ENCODE data around the gene ZFPM1.
A peak's percentile ranks its signal among the peaks of the same experiment; 100 is the strongest.

ZFPM1 gene

GRCh38 chr16:88418869-88419268 lies 34.2 kb upstream of the ZFPM1 start:
- DNase-seq, result no peak

GRCh38 chr16:88419790-88420189 lies 33.3 kb upstream of the ZFPM1 start:
- no peak for DNase-seq

GRCh38 chr16:88420496-88420895 lies 32.6 kb upstream of the ZFPM1 start:
- no peak for DNase-seq

GRCh38 chr16:88421301-88421700 lies 31.8 kb upstream of the ZFPM1 start:
- DNase-seq, result no peak

- no peak for DNase-seq
Measured at GRCh38 chr16:88421871-88422433, 31.1 kb upstream of the ZFPM1 start.

GRCh38 chr16:88422733-88423447 lies 30.2 kb upstream of the ZFPM1 start:
- DNase-seq, result no peak

- DNase-seq, result no peak
Measured at GRCh38 chr16:88423448-88423850, 29.6 kb upstream of the ZFPM1 start.

- no peak for DNase-seq
Measured at GRCh38 chr16:88424587-88425235, 28.4 kb upstream of the ZFPM1 start.

- no peak for DNase-seq
Measured at GRCh38 chr16:88426018-88426417, 27.1 kb upstream of the ZFPM1 start.

GRCh38 chr16:88427376-88427775 lies 25.7 kb upstream of the ZFPM1 start:
- no peak for DNase-seq

GRCh38 chr16:88428156-88428555 lies 24.9 kb upstream of the ZFPM1 start:
- no peak for DNase-seq

- no peak for DNase-seq
Measured at GRCh38 chr16:88428616-88429386, 24.3 kb upstream of the ZFPM1 start.

GRCh38 chr16:88429387-88430184 lies 23.5 kb upstream of the ZFPM1 start:
- no peak for DNase-seq

- peak; percentile 49 for DNase-seq
Measured at GRCh38 chr16:88430185-88430523, 22.9 kb upstream of the ZFPM1 start.

GRCh38 chr16:88430524-88431446 lies 22.3 kb upstream of the ZFPM1 start:
- DNase-seq, result peak; percentile 68

- DNase-seq, result no peak
Measured at GRCh38 chr16:88431651-88432050, 21.4 kb upstream of the ZFPM1 start.

- no peak for DNase-seq
Measured at GRCh38 chr16:88432174-88432573, 20.9 kb upstream of the ZFPM1 start.

GRCh38 chr16:88432753-88433152 lies 20.3 kb upstream of the ZFPM1 start:
- no peak for DNase-seq

- DNase-seq, result no peak
Measured at GRCh38 chr16:88433632-88434352, 19.3 kb upstream of the ZFPM1 start.

- no peak for DNase-seq
Measured at GRCh38 chr16:88434353-88434690, 18.8 kb upstream of the ZFPM1 start.

- DNase-seq, result no peak
Measured at GRCh38 chr16:88434746-88435145, 18.3 kb upstream of the ZFPM1 start.
